GM12864 (cell line): ENCODE data around the gene C9orf50.

Source experiments
- DNase-seq: peaks from one replicate; pipeline ENCODE4 v3.0.0-alpha.2; 2011; ENCODE audit warnings: low read depth
- H3K4me3 ChIP-seq: 2 replicates; pipeline ENCODE4 v1.5.1; 2011; ENCODE audit warnings: mild to moderate bottlenecking, low read depth, low read length, control low read depth
- CTCF ChIP-seq: IDR thresholded peaks from 2 replicates; pipeline ENCODE4 v1.5.1; 2011; ENCODE audit warnings: low read depth, mild to moderate bottlenecking, moderate library complexity, low read length, control low read depth, inconsistent platforms; ENCODE audit errors: missing control alignments

C9orf50 gene

GRCh38 chr9:129631674-129632129 lies 10.8 kb upstream of the C9orf50 start:
- no peak for DNase-seq
- H3K4me3 ChIP-seq = no peak overlapping the region
- no peak for TF ChIP-seq CTCF

- no peak overlapping the region for H3K4me3 ChIP-seq
- no peak for TF ChIP-seq CTCF
- DNase-seq = no peak
These were observed 10.2 kb upstream of the C9orf50 start for GRCh38 chr9:129630967-129631673.

GRCh38 chr9:129629251-129629820 lies 8.4 kb upstream of the C9orf50 start:
- DNase-seq = no peak
- no peak overlapping the region for H3K4me3 ChIP-seq
- TF ChIP-seq CTCF = no peak

GRCh38 chr9:129628709-129629108 lies 7.8 kb upstream of the C9orf50 start:
- no peak for TF ChIP-seq CTCF
- H3K4me3 ChIP-seq = no peak overlapping the region

GRCh38 chr9:129627556-129628440 lies 6.9 kb upstream of the C9orf50 start:
- no peak for DNase-seq
- no peak for TF ChIP-seq CTCF
- peak overlapping the region; percentile 88 for H3K4me3 ChIP-seq

More at GRCh38 chr9:129628709-129629108, 7.8 kb upstream of the C9orf50 start:
- DNase-seq = no peak

GRCh38 chr9:129626625-129627284 lies 5.9 kb upstream of the C9orf50 start:
- H3K4me3 ChIP-seq = peak overlapping the region; percentile 88
- no peak for TF ChIP-seq CTCF
- DNase-seq = no peak
